ENCODE measurements around the gene RTF2.

DNA sequence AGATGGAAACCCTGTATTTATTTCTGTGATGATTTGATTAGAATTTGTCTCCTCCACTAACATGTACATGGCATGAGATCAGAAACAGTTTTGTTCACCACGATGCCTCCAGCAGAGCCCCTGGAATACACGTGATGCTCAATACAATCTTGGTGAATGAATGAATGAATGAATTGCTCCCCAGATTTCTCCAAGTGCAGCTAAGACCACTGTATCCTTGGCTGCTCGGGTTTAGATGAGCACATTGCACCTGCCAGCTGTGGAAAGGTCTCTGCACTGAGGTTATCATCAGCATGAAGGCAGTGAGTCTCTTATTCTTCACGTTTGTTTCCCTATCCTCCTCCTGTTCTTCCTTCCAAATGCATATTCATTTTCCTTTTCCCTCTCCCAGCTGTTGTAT is 38.5 kb upstream of the RTF2 start:
- TF ChIP-seq, protein P1, sequence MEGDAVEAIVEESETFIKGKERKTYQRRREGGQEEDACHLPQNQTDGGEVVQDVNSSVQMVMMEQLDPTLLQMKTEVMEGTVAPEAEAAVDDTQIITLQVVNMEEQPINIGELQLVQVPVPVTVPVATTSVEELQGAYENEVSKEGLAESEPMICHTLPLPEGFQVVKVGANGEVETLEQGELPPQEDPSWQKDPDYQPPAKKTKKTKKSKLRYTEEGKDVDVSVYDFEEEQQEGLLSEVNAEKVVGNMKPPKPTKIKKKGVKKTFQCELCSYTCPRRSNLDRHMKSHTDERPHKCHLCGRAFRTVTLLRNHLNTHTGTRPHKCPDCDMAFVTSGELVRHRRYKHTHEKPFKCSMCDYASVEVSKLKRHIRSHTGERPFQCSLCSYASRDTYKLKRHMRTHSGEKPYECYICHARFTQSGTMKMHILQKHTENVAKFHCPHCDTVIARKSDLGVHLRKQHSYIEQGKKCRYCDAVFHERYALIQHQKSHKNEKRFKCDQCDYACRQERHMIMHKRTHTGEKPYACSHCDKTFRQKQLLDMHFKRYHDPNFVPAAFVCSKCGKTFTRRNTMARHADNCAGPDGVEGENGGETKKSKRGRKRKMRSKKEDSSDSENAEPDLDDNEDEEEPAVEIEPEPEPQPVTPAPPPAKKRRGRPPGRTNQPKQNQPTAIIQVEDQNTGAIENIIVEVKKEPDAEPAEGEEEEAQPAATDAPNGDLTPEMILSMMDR (IDR thresholded peaks at IDR 0.05 in 4 of 5, conservative IDR thresholded peaks at IDR 0.05 in 1 of 5) = no peak
- TF ChIP-seq POLR2A (IDR thresholded peaks at IDR 0.05) = no peak
